OCI-LY7 (cell line): ENCODE results near the gene AUTS2. TPM values are rescaled to one million over a fixed set of nuclear protein-coding genes. Genes with fewer than 3 reads are reported as not detected.

Experiments used
- BruUV-seq: library from RNA; stranded (reverse); fragments of 400-500 nt; replicated peaks from 2 replicates; lab custom pipeline; 2021; lab: Mats Ljungman, UMichigan
- CTCF ChIA-PET: fragments of 300-600 bp; sonication (Branson Sonifier 250); formaldehyde crosslinking; loops from one replicate; lab custom pipeline; 2022; ENCODE audit warnings: antibody characterized with exemption; ENCODE audit not compliant: unreplicated experiment; lab: Charles Lee
- POLR2A ChIA-PET: fragments of 300-600 bp; sonication (Branson Sonifier 250); formaldehyde crosslinking; loops from one replicate; lab custom pipeline; 2022; ENCODE audit warnings: antibody characterized with exemption; lab: Charles Lee
- DNase-seq: peaks from one replicate; pipeline ENCODE4 v3.0.0-alpha.2; 2015; ENCODE audit warnings: low spot score
- H2AFZ ChIP-seq: fragments of 200-600 bp; sonication (generic), shearing (Covaris generic); 2 replicates; pipeline ENCODE4 v1.6.1; 2014; ENCODE audit warnings: mild to moderate bottlenecking, antibody characterized with exemption, low read length, moderate library complexity
- H3K27ac ChIP-seq: fragments of 200-600 bp; sonication (generic); 2 replicates; pipeline ENCODE4 v1.5.1; 2014; ENCODE audit warnings: mixed run types, low read depth, mild to moderate bottlenecking, moderate library complexity, low read length, inconsistent platforms; ENCODE audit not compliant: poor library complexity, severe bottlenecking
- H3K36me3 ChIP-seq: fragments of 200-600 bp; sonication (generic); 2 replicates; pipeline ENCODE4 v1.6.1; 2014; ENCODE audit warnings: mild to moderate bottlenecking, antibody characterized with exemption, low read length, moderate library complexity, mixed read lengths; ENCODE audit not compliant: insufficient read depth
- H3K4me1 ChIP-seq: fragments of 200-600 bp; sonication (generic); 2 replicates; pipeline ENCODE4 v1.5.1; 2014; ENCODE audit warnings: mild to moderate bottlenecking, low read length; ENCODE audit not compliant: insufficient read depth, poor library complexity, severe bottlenecking
- H3K4me2 ChIP-seq: fragments of 200-600 bp; sonication (generic); 2 replicates; pipeline ENCODE4 v1.6.1; 2014; ENCODE audit warnings: mild to moderate bottlenecking, low read length
- H3K4me3 ChIP-seq: fragments of 200-600 bp; sonication (generic); 2 replicates; pipeline ENCODE4 v1.5.1; 2014; ENCODE audit warnings: mild to moderate bottlenecking, low read depth, low read length; ENCODE audit not compliant: poor library complexity, severe bottlenecking
- H3K79me2 ChIP-seq: fragments of 200-600 bp; sonication (generic); 2 replicates; pipeline ENCODE4 v1.6.1; 2016; ENCODE audit warnings: low read depth, mild to moderate bottlenecking, low read length, moderate library complexity, mixed read lengths; ENCODE audit not compliant: insufficient read depth
- H3K9me2 ChIP-seq: fragments of 200-600 bp; sonication (generic); 2 replicates; pipeline ENCODE4 v1.6.1; 2016; ENCODE audit warnings: mild to moderate bottlenecking, low read length, mixed read lengths; ENCODE audit not compliant: insufficient read depth
- H3K9me3 ChIP-seq: fragments of 200-600 bp; sonication (generic); 2 replicates; pipeline ENCODE4 v1.6.1; 2014; ENCODE audit warnings: mild to moderate bottlenecking, mixed run types, low read length, mixed read lengths
- H4K20me1 ChIP-seq: fragments of 200-600 bp; sonication (generic); 2 replicates; pipeline ENCODE4 v1.6.1; 2014; ENCODE audit warnings: mild to moderate bottlenecking, antibody characterized with exemption, low read length, moderate library complexity, mixed read lengths; ENCODE audit not compliant: insufficient read depth
- EZH2phosphoT487 ChIP-seq: fragments of 200-600 bp; sonication (generic); IDR thresholded peaks from 2 replicates; pipeline ENCODE4 v1.6.1; 2018; ENCODE audit warnings: low read depth, borderline replicate concordance, mild to moderate bottlenecking, mixed run types, antibody characterized with exemption, low read length, moderate library complexity, mixed read lengths
- intact Hi-C: fragments of 100-400 bp; cut with micrococcal nuclease; formaldehyde crosslinking; loops from one replicate; pipeline ENCODE4 v1.10.0; 2022; ENCODE audit not compliant: unreplicated experiment
- total RNA-seq, 2 experiments: library from RNA; depleted of rRNA in 1 of 2; stranded (reverse); fragments of >200 nt in 1 of 2; shearing (Covaris generic) in 1 of 2; gene quantifications; 2 replicates each; pipeline ENCODE4 v1.2.3, GENCODE V29; 2014 to 2022
- TF ChIP-seq, protein P1 (sequence below): fragments of 200-600 bp; sonication (generic); conservative IDR thresholded peaks from 2 replicates; pipeline ENCODE4 v1.5.1; 2014; ENCODE audit warnings: mild to moderate bottlenecking, antibody characterized with exemption, low read length, moderate library complexity, mixed read lengths

AUTS2 gene
- total RNA-seq, 2 experiments from 2014 or later = 37.9 to 78.5 TPM

DNA sequence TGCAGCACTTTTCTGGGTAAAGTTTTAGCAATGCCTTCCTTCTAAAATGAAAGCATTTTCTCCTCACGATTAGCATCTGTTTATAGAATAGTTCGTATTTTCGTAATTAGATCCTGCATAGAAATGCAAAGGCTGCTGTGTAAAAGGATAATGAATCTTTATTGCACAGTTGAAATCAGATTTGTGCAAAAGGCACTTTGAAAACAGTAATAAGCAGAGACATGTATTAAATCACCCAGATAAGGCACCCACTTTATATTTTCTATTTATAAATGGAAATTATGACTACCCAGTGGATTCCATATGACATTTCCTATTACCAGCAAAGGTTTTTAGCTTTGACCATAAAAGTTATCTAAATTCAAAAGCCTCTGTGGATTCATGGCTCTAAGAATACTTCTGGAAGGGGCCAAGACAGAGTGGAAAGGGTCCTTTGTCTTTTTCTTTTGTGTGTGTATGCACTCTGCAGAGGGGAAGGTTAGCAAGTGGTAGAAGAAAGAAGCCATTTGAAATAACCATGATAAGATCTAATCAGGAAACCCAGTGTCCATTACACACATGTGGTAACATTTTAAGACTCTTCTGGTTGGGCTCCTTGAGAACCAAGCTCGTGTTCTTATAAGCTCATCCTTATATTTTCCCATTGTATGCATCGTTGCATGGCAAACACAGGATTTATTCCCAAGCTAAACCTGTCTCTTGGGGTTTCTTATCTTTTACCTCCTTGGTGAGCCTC, 612.1 kb downstream of the AUTS2 start:
- H3K4me3 ChIP-seq = no peak overlapping the region
- no peak overlapping the region for H3K4me2 ChIP-seq
- intact Hi-C loops = no loop called here
- no peaks in the 10 kb centered on the region for H3K36me3 ChIP-seq
- H3K9me2 ChIP-seq = no peaks in the 10 kb centered on the region
- no peak for TF ChIP-seq EZH2phosphoT487
- TF ChIP-seq, protein P1, sequence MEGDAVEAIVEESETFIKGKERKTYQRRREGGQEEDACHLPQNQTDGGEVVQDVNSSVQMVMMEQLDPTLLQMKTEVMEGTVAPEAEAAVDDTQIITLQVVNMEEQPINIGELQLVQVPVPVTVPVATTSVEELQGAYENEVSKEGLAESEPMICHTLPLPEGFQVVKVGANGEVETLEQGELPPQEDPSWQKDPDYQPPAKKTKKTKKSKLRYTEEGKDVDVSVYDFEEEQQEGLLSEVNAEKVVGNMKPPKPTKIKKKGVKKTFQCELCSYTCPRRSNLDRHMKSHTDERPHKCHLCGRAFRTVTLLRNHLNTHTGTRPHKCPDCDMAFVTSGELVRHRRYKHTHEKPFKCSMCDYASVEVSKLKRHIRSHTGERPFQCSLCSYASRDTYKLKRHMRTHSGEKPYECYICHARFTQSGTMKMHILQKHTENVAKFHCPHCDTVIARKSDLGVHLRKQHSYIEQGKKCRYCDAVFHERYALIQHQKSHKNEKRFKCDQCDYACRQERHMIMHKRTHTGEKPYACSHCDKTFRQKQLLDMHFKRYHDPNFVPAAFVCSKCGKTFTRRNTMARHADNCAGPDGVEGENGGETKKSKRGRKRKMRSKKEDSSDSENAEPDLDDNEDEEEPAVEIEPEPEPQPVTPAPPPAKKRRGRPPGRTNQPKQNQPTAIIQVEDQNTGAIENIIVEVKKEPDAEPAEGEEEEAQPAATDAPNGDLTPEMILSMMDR = no peak
- H3K27ac ChIP-seq = no peak overlapping the region
- H4K20me1 ChIP-seq = no peaks in the 10 kb centered on the region
- no TSS peak for BruUV-seq
- DNase-seq = no peak
- H3K4me1 ChIP-seq = no peaks in the 10 kb centered on the region
- CTCF ChIA-PET = no interaction called here
- no peak overlapping the region for H2AFZ ChIP-seq
- no peaks in the 10 kb centered on the region for H3K9me3 ChIP-seq
- POLR2A ChIA-PET = interaction anchor here (0.5 to 0.9 kb wide), 2 partner anchors 14 to 227 kb away, joined by 4 read pairs; no protein-coding TSS in a partner anchor
- no peaks in the 10 kb centered on the region for H3K79me2 ChIP-seq

GRCh38 chr7:70210936-70211310, 612.6 kb downstream of the AUTS2 start:
- CTCF ChIA-PET = no interaction called here
- Histone ChIP-seq H2AFZ (no peak overlapping the region), H3K79me2 (no peaks in the 10 kb centered on the region), H3K36me3 (no peaks in the 10 kb centered on the region), H3K4me3 (no peak overlapping the region), H3K4me2 (no peak overlapping the region), H4K20me1 (no peaks in the 10 kb centered on the region), H3K4me1 (no peaks in the 10 kb centered on the region), H3K9me2 (no peaks in the 10 kb centered on the region), H3K27ac (no peak overlapping the region), H3K9me3 (no peaks in the 10 kb centered on the region)
- TF ChIP-seq EZH2phosphoT487 = no peak
- TF ChIP-seq, protein P1 = no peak
- intact Hi-C loops = no loop called here
- BruUV-seq = no TSS peak
- no peak for DNase-seq
- POLR2A ChIA-PET = interaction anchor here (0.5 kb wide), 1 partner anchor 226 kb away, joined by 4 read pairs; no protein-coding TSS in a partner anchor

DNA sequence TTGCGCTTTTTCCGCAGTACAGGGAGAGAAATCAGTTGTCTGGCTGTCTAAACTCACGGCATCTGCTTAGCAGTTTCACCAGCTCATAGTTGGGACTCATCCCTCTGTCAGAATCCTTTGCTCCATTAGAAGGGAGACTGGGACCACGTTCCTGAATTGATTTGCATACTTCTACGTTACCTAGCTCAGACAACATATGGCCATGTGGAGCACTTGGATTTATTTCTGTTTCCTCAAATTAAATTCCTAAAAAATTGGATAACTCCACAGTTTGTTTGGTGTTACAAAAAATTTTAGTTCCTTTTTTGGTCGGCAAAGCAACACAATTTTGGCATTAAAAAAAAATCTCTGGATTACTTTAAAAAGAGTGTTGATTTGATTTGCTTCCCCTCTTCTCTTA, 614.0 kb downstream of the AUTS2 start:
- intact Hi-C loops = no loop called here
- no peak overlapping the region for H2AFZ ChIP-seq
- ChIA-PET CTCF (no interaction called here), POLR2A (no interaction called here)
- H3K4me1 ChIP-seq = no peaks in the 10 kb centered on the region
- H3K4me2 ChIP-seq = no peak overlapping the region
- DNase-seq = no peak
- H4K20me1 ChIP-seq = no peaks in the 10 kb centered on the region
- TF ChIP-seq, protein P1 = no peak
- H3K9me3 ChIP-seq = no peaks in the 10 kb centered on the region
- BruUV-seq = no TSS peak
- no peak overlapping the region for H3K27ac ChIP-seq
- H3K79me2 ChIP-seq = no peaks in the 10 kb centered on the region
- H3K9me2 ChIP-seq = no peaks in the 10 kb centered on the region
- H3K4me3 ChIP-seq = no peak overlapping the region
- H3K36me3 ChIP-seq = no peaks in the 10 kb centered on the region
